ENCODE data around the gene DHDDS. TPM values are rescaled to one million over a fixed set of nuclear protein-coding genes. Genes with fewer than 3 reads are reported as not detected.

DHDDS gene
- total and polyA plus RNA-seq, 2 of the 13 experiments (the other 11 are each of a cell fraction or from before 2014, with no cell fraction given), result 18.9 to 28.3 TPM

- peak; percentile 69; the same call in 1 of the 2 replicates for TF ChIP-seq THAP9 (CRISPR knock-in tag; IDR thresholded peaks at IDR 0.05; ENCODE audit: borderline replicate concordance)
- TF ChIP-seq ZNF512 (CRISPR knock-in tag; IDR thresholded peaks at IDR 0.05), result no peak
- peak; percentile 59 for TF ChIP-seq SAP130 (CRISPR knock-in tag; IDR thresholded peaks at IDR 0.05; ENCODE audit: low read depth)
- TF ChIP-seq WIZ (CRISPR knock-in tag; IDR thresholded peaks at IDR 0.05), result peak; percentile 44; the same call in 1 of the 2 replicates
- TF ChIP-seq ZNF576 (CRISPR knock-in tag; IDR thresholded peaks at IDR 0.05), result no peak
- TF ChIP-seq ZNF747 (CRISPR knock-in tag; IDR thresholded peaks at IDR 0.05; ENCODE audit: borderline replicate concordance), result peak; percentile 3; the same call in 1 of the 2 replicates
- no peak for TF ChIP-seq FOXJ3 (CRISPR knock-in tag; IDR thresholded peaks at IDR 0.05; ENCODE audit: borderline replicate concordance)
- TF ChIP-seq PAWR (CRISPR knock-in tag; IDR thresholded peaks at IDR 0.05; ENCODE audit: borderline replicate concordance), result no peak
- peak; percentile 95 for TF ChIP-seq ZNF891 (CRISPR knock-in tag; IDR thresholded peaks at IDR 0.05)
- peak; percentile 81 for TF ChIP-seq ZNF724P (CRISPR knock-in tag; IDR thresholded peaks at IDR 0.05; ENCODE audit: borderline replicate concordance)
- TF ChIP-seq HDAC2 (CRISPR knock-in tag; IDR thresholded peaks at IDR 0.05), result peak; percentile 4; the same call in 1 of the 2 replicates
- no peak for TF ChIP-seq HNRNPH1 (optimal IDR thresholded peaks at IDR 0.05; ENCODE audit: low read depth, low read length)
- no peak; the same call in 1 of the 2 replicates for TF ChIP-seq ZNF33B (CRISPR knock-in tag; IDR thresholded peaks at IDR 0.05)
- peak; percentile 91 for TF ChIP-seq UBTF (CRISPR knock-in tag; IDR thresholded peaks at IDR 0.05)
- peak; percentile 83 for TF ChIP-seq RBM39 (IDR thresholded peaks at IDR 0.05; ENCODE audit: low read depth, low read length, poor library complexity, severe bottlenecking)
- TF ChIP-seq ISX (CRISPR knock-in tag; conservative IDR thresholded peaks at IDR 0.05), result no peak
- TF ChIP-seq ZNF691 (CRISPR knock-in tag; IDR thresholded peaks at IDR 0.05; ENCODE audit: borderline replicate concordance, low read depth), result no peak; the same call in 1 of the 2 replicates
- TF ChIP-seq ZMAT5 (CRISPR knock-in tag; IDR thresholded peaks at IDR 0.05; ENCODE audit: borderline replicate concordance, low read depth), result no peak
- TF ChIP-seq HES4 (CRISPR knock-in tag; IDR thresholded peaks at IDR 0.05; ENCODE audit: borderline replicate concordance), result peak; percentile 92
These were observed 68.5 kb downstream of the DHDDS start (continued) for GRCh38 chr1:26500488-26501175.
